ENCODE results near the gene GP9. TPM values are rescaled to one million over a fixed set of nuclear protein-coding genes. Genes with fewer than 3 reads are reported as not detected.

The GP9 gene
- total RNA-seq, 6 experiments from 2014 or later, result 0.50 TPM; not detected in 5

- ATAC-seq (peak in 1 of 4 donors; percentile 10), DNase-seq (no peak)
- Histone ChIP-seq H3K4me1 (peaks cover 0 to 7% (median 0%) of the 10 kb centered on the region in 4 donors), H3K9me3 (no peaks in the 10 kb centered on the region), H3K4me3 (no peak overlapping the region), H3K27me3 (no peaks in the 10 kb centered on the region), H3K27ac (peak overlapping the region in 1 of 3 donors; percentile 2), H3K36me3 (no peaks in the 10 kb centered on the region)
- 57% methylated on average over 11 of the region's 15 CpGs for WGBS (ENCODE audit: insufficient coverage, low coverage, low lambda C conversion rate, missing lambda C conversion rate)
- TF ChIP-seq POLR2A (IDR thresholded peaks at IDR 0.05) (no peak), CTCF (IDR thresholded peaks at IDR 0.05) (no peak)
- intact Hi-C loops (cut with DNase I), result no loop called here
Measured at GRCh38 chr3:129022114-129023007, 38.2 kb upstream of the GP9 start.

DNA sequence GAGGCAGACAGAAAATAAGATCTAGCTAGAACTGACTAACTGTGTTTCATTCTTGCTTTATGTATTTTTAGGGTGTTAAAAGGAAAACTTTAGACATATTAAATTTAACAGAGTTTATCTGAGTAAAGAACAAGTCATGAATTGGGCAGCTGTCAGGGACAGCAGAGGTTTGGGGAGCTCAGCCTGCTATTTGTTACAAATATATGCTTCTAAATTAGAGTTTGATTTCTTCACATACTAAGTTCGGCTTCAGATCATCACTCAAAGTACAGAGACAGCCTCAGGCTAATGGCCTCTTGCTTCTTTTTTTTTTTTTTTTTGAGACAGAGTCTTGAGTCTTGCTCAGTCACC is 37.6 kb upstream of the GP9 start:
- Histone ChIP-seq H3K27ac (peak overlapping the region in 1 of 3 donors; percentile 2), H3K36me3 (no peaks in the 10 kb centered on the region), H3K27me3 (no peaks in the 10 kb centered on the region), H3K4me1 (peaks cover 0 to 7% (median 0%) of the 10 kb centered on the region in 4 donors), H3K9me3 (no peaks in the 10 kb centered on the region), H3K4me3 (no peak overlapping the region)
- DNase-seq, result no peak
- intact Hi-C loops (cut with DNase I), result no loop called here
- TF ChIP-seq CTCF (IDR thresholded peaks at IDR 0.05), result no peak
- no peak for TF ChIP-seq POLR2A (IDR thresholded peaks at IDR 0.05)
- 73% methylated on average over 1 of the region's 1 CpG for WGBS (ENCODE audit: insufficient coverage, low coverage, low lambda C conversion rate, missing lambda C conversion rate)
- no peak for ATAC-seq

DNA sequence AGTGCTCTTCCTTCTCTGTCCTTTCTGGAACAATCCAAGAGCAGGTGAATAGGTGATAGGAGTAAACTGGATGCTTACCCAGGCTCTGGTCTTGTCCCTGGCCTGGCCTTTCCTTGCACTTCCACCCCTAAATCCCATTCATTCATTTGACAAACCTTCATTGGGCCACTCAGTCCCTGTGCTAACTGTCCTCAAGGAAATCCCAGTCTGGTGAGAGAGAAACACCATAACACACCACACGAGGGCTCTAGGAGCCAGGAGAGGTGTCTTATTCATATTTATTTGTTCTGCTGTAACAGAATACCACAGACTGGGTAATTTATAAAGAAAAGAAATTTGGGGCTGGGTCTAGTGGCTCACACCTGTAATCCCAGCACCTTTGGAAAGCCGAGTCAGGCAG is 36.7 kb upstream of the GP9 start:
- 54% methylated on average over 2 of the region's 2 CpGs for WGBS (ENCODE audit: insufficient coverage, low coverage, low lambda C conversion rate, missing lambda C conversion rate)
- Histone ChIP-seq H3K4me1 (peaks cover 0 to 7% (median 0%) of the 10 kb centered on the region in 4 donors), H3K27me3 (no peaks in the 10 kb centered on the region), H3K36me3 (no peaks in the 10 kb centered on the region), H3K4me3 (no peak overlapping the region), H3K27ac (no peak overlapping the region), H3K9me3 (no peaks in the 10 kb centered on the region)
- peak in 3 of 4 donors; percentile 29 to 53 (median 39) for ATAC-seq
- TF ChIP-seq POLR2A (IDR thresholded peaks at IDR 0.05) (no peak), CTCF (IDR thresholded peaks at IDR 0.05) (peak; percentile 23 to 42 (median 32))
- intact Hi-C loops (cut with DNase I), result no loop called here
- DNase-seq, result no peak

DNA sequence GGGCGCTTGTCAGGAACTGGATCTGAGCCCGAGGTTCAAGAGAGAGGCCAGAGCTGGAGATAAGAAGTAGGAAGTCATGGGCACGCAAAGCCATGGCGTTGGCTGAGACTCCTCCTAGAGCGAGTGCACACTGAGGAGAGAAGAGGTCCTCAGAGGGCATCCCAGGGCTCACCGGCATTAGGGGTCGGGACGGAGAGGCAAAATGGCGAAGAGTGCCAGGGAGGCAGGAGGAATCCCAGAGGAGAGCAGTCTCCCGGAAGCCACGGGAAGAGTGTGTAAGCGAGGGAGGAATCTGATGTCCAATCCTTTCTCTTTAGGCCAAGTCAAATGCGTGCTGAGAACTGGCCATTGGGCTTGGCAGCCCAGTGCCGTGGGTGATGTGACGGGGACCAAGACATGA is 35.5 kb upstream of the GP9 start:
- no peak for TF ChIP-seq POLR2A (IDR thresholded peaks at IDR 0.05)
- TF ChIP-seq CTCF (IDR thresholded peaks at IDR 0.05), result no peak
- Histone ChIP-seq H3K9me3 (no peaks in the 10 kb centered on the region), H3K4me1 (peaks cover 0 to 7% (median 0%) of the 10 kb centered on the region in 4 donors), H3K4me3 (no peak overlapping the region), H3K27me3 (no peaks in the 10 kb centered on the region), H3K27ac (no peak overlapping the region), H3K36me3 (no peaks in the 10 kb centered on the region)
- 76% methylated on average over 11 of the region's 15 CpGs for WGBS (ENCODE audit: insufficient coverage, low coverage, low lambda C conversion rate, missing lambda C conversion rate)
- intact Hi-C loops (cut with DNase I), result no loop called here
- ATAC-seq (no peak), DNase-seq (no peak)
